ENCODE results near the gene PSMC5.
"Not testable (repeated sequence)": the region's sequence is repeated elsewhere in the genome, so short reads cannot be mapped to it uniquely, and the experiment has no call there.

Gene PSMC5

DNA sequence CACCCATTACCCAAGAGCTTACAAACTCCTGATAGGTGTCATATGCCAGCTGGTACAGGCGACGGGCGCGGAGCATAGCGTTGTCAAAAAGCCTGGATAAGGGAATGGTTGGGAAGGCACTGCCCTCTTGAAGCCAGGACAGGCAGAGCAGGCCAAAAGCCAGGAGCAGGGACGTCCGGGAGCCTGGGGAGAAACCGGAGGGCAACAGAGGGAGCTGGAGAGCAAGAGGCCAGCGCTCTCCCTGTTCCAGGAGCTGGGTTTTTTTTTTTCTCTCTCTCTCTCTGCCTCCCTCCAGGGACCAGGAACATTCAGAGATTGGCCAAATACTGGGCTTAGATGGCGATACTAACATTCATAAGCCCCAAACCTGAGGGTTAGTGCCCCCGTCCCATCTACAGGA is 54.1 kb downstream of the PSMC5 start:
- H3K4me1 ChIP-seq (ENCODE audit: control insufficient read depth, low read depth, low read length), result peaks cover 11% of the 10 kb centered on the region
- not testable (repeated sequence) for H3K4me3 ChIP-seq (ENCODE audit: low read length); H3K27me3 ChIP-seq (ENCODE audit: control insufficient read depth, insufficient read depth, low read length); H3K27ac ChIP-seq (ENCODE audit: low read length); H3K36me3 ChIP-seq (ENCODE audit: control insufficient read depth, low read depth, low read length); H3K9ac ChIP-seq (ENCODE audit: low read length); H3K9me3 ChIP-seq (ENCODE audit: control insufficient read depth, low read depth, low read length)

Data from iPS-18a (cell line).